Medulla oblongata (tissue), 1 donor: Measurements from ENCODE around the gene NUP35.

ENCODE experiments used
- DNase-seq: peaks from one replicate; pipeline ENCODE4 v3.0.0-alpha.2; 2015; ENCODE audit errors: extremely low spot score

Gene NUP35

GRCh38 chr2:183209395-183210028, 85.3 kb downstream of the NUP35 start:
- no peak for DNase-seq
